Endothelial cell of umbilical vein (primary cell): ENCODE data around the gene OGT. TPM values are rescaled to one million over a fixed set of nuclear protein-coding genes. Genes with fewer than 3 reads are reported as not detected.
"Not testable (repeated sequence)": the region's sequence is repeated elsewhere in the genome, so short reads cannot be mapped to it uniquely, and the experiment has no call there.

Experiments
- BruUV-seq: library from RNA; stranded (reverse); fragments of 400-500 nt; replicated peaks from 2 replicates; lab custom pipeline; 2021; lab: Mats Ljungman, UMichigan
- CTCF ChIA-PET: fragments of 300-600, 350-600 bp; sonication (Branson Sonifier 250); formaldehyde crosslinking; loops from one replicate; lab custom pipeline; 2021; ENCODE audit warnings: antibody characterized with exemption, inconsistent platforms; lab: Charles Lee
- POLR2A ChIA-PET: fragments of 300-600, 350-600 bp; sonication (Branson Sonifier 250); formaldehyde crosslinking; loops from one replicate; lab custom pipeline; 2021; ENCODE audit warnings: antibody characterized with exemption, inconsistent platforms; lab: Charles Lee
- DNase-seq: peaks from one replicate; pipeline ENCODE4 v3.0.0-alpha.2; 2011; ENCODE audit warnings: low read depth, low spot score
- FAIRE-seq: peaks from 2 replicates; lab custom pipeline; 2011; peaks lifted over from hg19 to GRCh38; lab: Jason Lieb, UNC
- H2AFZ ChIP-seq: 2 replicates; pipeline ENCODE4 v1.6.0; 2012; ENCODE audit warnings: low read depth, low read length, control low read depth, inconsistent platforms
- H3K27ac ChIP-seq: 2 replicates; pipeline ENCODE4 v1.5.1; 2011; ENCODE audit warnings: low read depth, mild to moderate bottlenecking, control low read depth, low read length, moderate library complexity; ENCODE audit not compliant: insufficient read depth
- H3K27me3 ChIP-seq, 2 experiments: 2 replicates each; pipeline versions ENCODE4 v1.6.0 to v1.6.1; 2011; ENCODE audit warnings: low read length in 2 of 2, mixed read lengths in 1 of 2; ENCODE audit not compliant: control insufficient read depth in 2 of 2, insufficient read depth in 2 of 2
- H3K36me3 ChIP-seq, 2 experiments: 2 replicates in 1 of 2; 3 replicates in 1 of 2; pipeline ENCODE4 v1.5.1; 2011; ENCODE audit warnings: low read length in 2 of 2, mild to moderate bottlenecking in 1 of 2, moderate library complexity in 1 of 2; ENCODE audit not compliant: control insufficient read depth in 2 of 2, insufficient read depth in 2 of 2; ENCODE audit errors: extremely low read depth in 1 of 2
- H3K4me1 ChIP-seq: 3 replicates; pipeline ENCODE4 v1.5.1; 2011; ENCODE audit warnings: mild to moderate bottlenecking, low read length; ENCODE audit not compliant: control insufficient read depth, insufficient read depth; ENCODE audit errors: extremely low read depth
- H3K4me2 ChIP-seq: 2 replicates; pipeline ENCODE4 v1.6.1; 2011; ENCODE audit warnings: low read length, control low read depth, mixed read lengths; ENCODE audit not compliant: insufficient read depth
- H3K4me3 ChIP-seq, 3 experiments: fragments of 200-600 bp in 1 of 3; sonication (generic), shearing (Covaris generic) in 1 of 3; replicated peaks in 1 of 3; 2 replicates each; pipeline ENCODE4 v1.5.1; 2011 to 2016; ENCODE audit warnings: control low read depth in 3 of 3, low read length in 3 of 3, mild to moderate bottlenecking in 2 of 3, inconsistent platforms in 1 of 3, low read depth in 1 of 3, moderate library complexity in 1 of 3; ENCODE audit not compliant: insufficient read depth in 1 of 3
- H3K79me2 ChIP-seq: 2 replicates; pipeline ENCODE4 v1.6.0; 2012; ENCODE audit warnings: low read length, inconsistent platforms; ENCODE audit not compliant: control insufficient read depth, insufficient read depth
- H3K9ac ChIP-seq: replicated peaks from 2 replicates; pipeline ENCODE3; 2011; ENCODE audit warnings: low read length, control low read depth; ENCODE audit not compliant: insufficient read depth; ENCODE audit errors: extremely low read depth
- H3K9me1 ChIP-seq: replicated peaks from 3 replicates; pipeline ENCODE4 v1.6.0; 2011; ENCODE audit warnings: mild to moderate bottlenecking, low read length; ENCODE audit not compliant: control insufficient read depth, insufficient read depth; ENCODE audit errors: extremely low read depth
- H3K9me3 ChIP-seq: replicated peaks from 2 replicates; pipeline ENCODE4 v1.5.1; 2012; ENCODE audit warnings: low read length, inconsistent platforms; ENCODE audit not compliant: control insufficient read depth, insufficient read depth
- H4K20me1 ChIP-seq: replicated peaks from 2 replicates; pipeline ENCODE3; 2011; ENCODE audit warnings: mild to moderate bottlenecking, low read length; ENCODE audit not compliant: control insufficient read depth, insufficient read depth; ENCODE audit errors: extremely low read depth
- EZH2 ChIP-seq: IDR thresholded peaks from 2 replicates; pipeline ENCODE4 v1.6.1; 2012; ENCODE audit warnings: borderline replicate concordance, low read depth, mild to moderate bottlenecking, moderate library complexity, low read length, inconsistent platforms; ENCODE audit not compliant: severe bottlenecking
- FOS ChIP-seq: IDR thresholded peaks from 2 replicates; pipeline ENCODE4 v1.6.1; 2011; ENCODE audit warnings: mild to moderate bottlenecking, low read length, moderate library complexity, borderline replicate concordance; ENCODE audit not compliant: insufficient read depth
- GATA2 ChIP-seq: IDR thresholded peaks from 2 replicates; pipeline ENCODE4 v1.7.0; 2011; ENCODE audit warnings: low read depth, mild to moderate bottlenecking, moderate library complexity, mixed read lengths, low read length; ENCODE audit not compliant: insufficient read length, insufficient read depth
- JUN ChIP-seq: IDR thresholded peaks from 2 replicates; pipeline ENCODE4 v1.6.1; 2011; ENCODE audit warnings: borderline replicate concordance, low read depth; ENCODE audit not compliant: insufficient read length, insufficient read depth
- MYC ChIP-seq: IDR thresholded peaks from one replicate; pipeline ENCODE4 v1.6.1; 2011; ENCODE audit warnings: mild to moderate bottlenecking, low read depth, low read length
- POLR2A ChIP-seq: IDR thresholded peaks from 2 replicates; pipeline ENCODE4 v1.6.1; 2012; ENCODE audit warnings: low read depth, mild to moderate bottlenecking, control low read depth, low read length
- POLR2AphosphoS5 ChIP-seq: IDR thresholded peaks from 2 replicates; pipeline ENCODE4 v1.6.1; 2012; ENCODE audit warnings: low read depth, mild to moderate bottlenecking, control low read depth, low read length, moderate library complexity; ENCODE audit not compliant: insufficient read depth
- dilution Hi-C: fragments of 300-500 bp; cut with MboI; formaldehyde crosslinking; loops from one replicate; pipeline ENCODE4 v1.15.0; 2019; ENCODE audit warnings: low sequenced_read_pairs; ENCODE audit not compliant: extremely low pct_ligation_motif_present
- intact Hi-C: fragments of 100-400 bp; cut with micrococcal nuclease; formaldehyde crosslinking; loops from one replicate; pipeline ENCODE4 v1.10.0; 2022
- polyA plus RNA-seq, 4 experiments: library from polyadenylated mRNA; depleted of rRNA in 3 of 4; stranded (reverse) in 3 of 4; unstranded in 1 of 4; fragments of >200 nt; gene quantifications; 2 replicates each; pipeline versions ENCODE4 v1.2.1 to v1.2.3, GENCODE V29; 2011 to 2012; ENCODE audit warnings: missing spikeins in 1 of 4
- total RNA-seq: library from RNA; stranded (reverse); gene quantifications from 2 replicates; pipeline ENCODE4 v1.2.3, GENCODE V29; 2021
- TF ChIP-seq, protein P1 (sequence below), 2 donors: IDR thresholded peaks; 1 replicate in 1 of 2; 2 replicates in 1 of 2; pipeline ENCODE4 v1.5.1; 2011; ENCODE audit warnings: low read length in 2 of 2, mild to moderate bottlenecking in 2 of 2, moderate library complexity in 2 of 2, control low read depth in 1 of 2, inconsistent platforms in 1 of 2, low read depth in 1 of 2; ENCODE audit not compliant: insufficient read depth in 1 of 2; ENCODE audit errors: extremely low read depth in 1 of 2
- TF ChIP-seq, protein P2 (sequence below): IDR thresholded peaks from 2 replicates; pipeline ENCODE4 v1.6.1; 2011; ENCODE audit not compliant: insufficient read depth, insufficient read length

The OGT gene
- total and polyA plus RNA-seq, 2 donors (not counting 3 experiments of a cell fraction or from before 2014, with no cell fraction given): 129 to 141 TPM

DNA sequence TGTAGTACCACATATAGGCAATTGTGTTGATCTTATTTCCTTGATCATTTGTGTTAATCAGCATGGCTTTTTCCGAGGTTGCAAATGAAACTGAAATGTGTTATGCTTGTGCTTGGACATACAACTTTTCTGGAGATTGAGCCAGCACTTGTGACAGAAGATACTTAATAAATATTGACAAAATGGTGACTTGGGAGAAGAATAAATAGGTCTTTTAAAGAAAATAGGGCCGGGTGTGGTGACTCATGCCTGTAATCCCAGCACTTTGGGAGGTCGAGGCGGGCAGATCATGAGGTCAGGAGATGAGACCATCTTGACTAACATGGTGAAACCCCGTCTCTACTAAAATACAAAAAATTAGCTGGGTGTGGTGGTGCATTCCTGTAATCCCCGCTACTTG is 26.9 kb downstream of the OGT start:
- dilution Hi-C loops, H3K9ac ChIP-seq, DNase-seq, POLR2A ChIA-PET, CTCF ChIA-PET, H3K4me3 ChIP-seq, H3K9me3 ChIP-seq, H3K4me1 ChIP-seq, BruUV-seq, FAIRE-seq, H3K79me2 ChIP-seq, H3K4me2 ChIP-seq, intact Hi-C loops, H3K27ac ChIP-seq, H2AFZ ChIP-seq, H3K27me3 ChIP-seq, H3K9me1 ChIP-seq, H4K20me1 ChIP-seq: not testable (repeated sequence)
- H3K36me3 ChIP-seq: peaks cover 10 to 19% of the 10 kb centered on the region in 2 experiments

DNA sequence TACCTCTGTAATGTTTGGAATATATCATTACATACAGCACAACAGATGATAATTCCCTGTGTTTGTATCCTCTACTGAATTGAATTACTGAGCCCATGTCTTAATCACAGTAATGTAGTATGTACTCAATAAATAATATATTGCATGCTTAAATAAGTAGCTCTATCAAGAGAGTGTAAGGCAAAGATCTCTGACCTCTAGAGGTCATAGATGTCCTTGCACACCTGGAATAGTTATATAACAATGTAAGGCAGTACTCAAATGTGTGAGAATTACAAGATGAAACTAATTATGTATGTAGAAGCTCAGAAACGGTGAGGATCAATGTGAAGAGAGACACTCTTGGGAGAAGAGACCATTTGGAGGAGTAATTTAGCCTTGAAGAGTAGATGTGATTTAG is 31.0 kb downstream of the OGT start:
- FAIRE-seq (no peak), DNase-seq (no peak)
- Histone ChIP-seq H3K4me1 (no peaks in the 10 kb centered on the region), H3K4me3 (no peak overlapping the region), H3K9ac (no peak overlapping the region), H3K4me2 (no peak overlapping the region), H3K27ac (no peak overlapping the region), H2AFZ (no peak overlapping the region), H3K9me1 (no peaks in the 10 kb centered on the region), H3K27me3 (no peaks in the 10 kb centered on the region), H3K9me3 (no peaks in the 10 kb centered on the region), H4K20me1 (no peaks in the 10 kb centered on the region), H3K79me2 (peaks cover 2% of the 10 kb centered on the region), H3K36me3 (peaks cover 16 to 19% of the 10 kb centered on the region in 2 experiments)
- dilution Hi-C loops (no loop called here), intact Hi-C loops (no loop called here)
- no TSS peak for BruUV-seq
- ChIA-PET POLR2A (no interaction called here), CTCF (no interaction called here)
- no peak for TF ChIP-seq EZH2
- TF ChIP-seq GATA2: no peak
- TF ChIP-seq FOS: no peak
- TF ChIP-seq JUN: no peak
- TF ChIP-seq, protein P1, sequence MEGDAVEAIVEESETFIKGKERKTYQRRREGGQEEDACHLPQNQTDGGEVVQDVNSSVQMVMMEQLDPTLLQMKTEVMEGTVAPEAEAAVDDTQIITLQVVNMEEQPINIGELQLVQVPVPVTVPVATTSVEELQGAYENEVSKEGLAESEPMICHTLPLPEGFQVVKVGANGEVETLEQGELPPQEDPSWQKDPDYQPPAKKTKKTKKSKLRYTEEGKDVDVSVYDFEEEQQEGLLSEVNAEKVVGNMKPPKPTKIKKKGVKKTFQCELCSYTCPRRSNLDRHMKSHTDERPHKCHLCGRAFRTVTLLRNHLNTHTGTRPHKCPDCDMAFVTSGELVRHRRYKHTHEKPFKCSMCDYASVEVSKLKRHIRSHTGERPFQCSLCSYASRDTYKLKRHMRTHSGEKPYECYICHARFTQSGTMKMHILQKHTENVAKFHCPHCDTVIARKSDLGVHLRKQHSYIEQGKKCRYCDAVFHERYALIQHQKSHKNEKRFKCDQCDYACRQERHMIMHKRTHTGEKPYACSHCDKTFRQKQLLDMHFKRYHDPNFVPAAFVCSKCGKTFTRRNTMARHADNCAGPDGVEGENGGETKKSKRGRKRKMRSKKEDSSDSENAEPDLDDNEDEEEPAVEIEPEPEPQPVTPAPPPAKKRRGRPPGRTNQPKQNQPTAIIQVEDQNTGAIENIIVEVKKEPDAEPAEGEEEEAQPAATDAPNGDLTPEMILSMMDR (IDR thresholded peaks at IDR 0.05; ENCODE audit: extremely low read depth in 1 of 2, insufficient read depth in 1 of 2, low read depth in 1 of 2, low read length in 2 of 2): no peak
- no peak for TF ChIP-seq POLR2AphosphoS5
- no peak for TF ChIP-seq MYC
- TF ChIP-seq, protein P2, sequence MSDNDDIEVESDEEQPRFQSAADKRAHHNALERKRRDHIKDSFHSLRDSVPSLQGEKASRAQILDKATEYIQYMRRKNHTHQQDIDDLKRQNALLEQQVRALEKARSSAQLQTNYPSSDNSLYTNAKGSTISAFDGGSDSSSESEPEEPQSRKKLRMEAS: no peak
- TF ChIP-seq POLR2A: no peak
